ENCODE results near the gene ENTPD1.
A peak's percentile ranks its signal among the peaks of the same experiment; 100 is the strongest.
"Not testable (repeated sequence)": the region's sequence is repeated elsewhere in the genome, so short reads cannot be mapped to it uniquely, and the experiment has no call there.

Gene ENTPD1

DNA sequence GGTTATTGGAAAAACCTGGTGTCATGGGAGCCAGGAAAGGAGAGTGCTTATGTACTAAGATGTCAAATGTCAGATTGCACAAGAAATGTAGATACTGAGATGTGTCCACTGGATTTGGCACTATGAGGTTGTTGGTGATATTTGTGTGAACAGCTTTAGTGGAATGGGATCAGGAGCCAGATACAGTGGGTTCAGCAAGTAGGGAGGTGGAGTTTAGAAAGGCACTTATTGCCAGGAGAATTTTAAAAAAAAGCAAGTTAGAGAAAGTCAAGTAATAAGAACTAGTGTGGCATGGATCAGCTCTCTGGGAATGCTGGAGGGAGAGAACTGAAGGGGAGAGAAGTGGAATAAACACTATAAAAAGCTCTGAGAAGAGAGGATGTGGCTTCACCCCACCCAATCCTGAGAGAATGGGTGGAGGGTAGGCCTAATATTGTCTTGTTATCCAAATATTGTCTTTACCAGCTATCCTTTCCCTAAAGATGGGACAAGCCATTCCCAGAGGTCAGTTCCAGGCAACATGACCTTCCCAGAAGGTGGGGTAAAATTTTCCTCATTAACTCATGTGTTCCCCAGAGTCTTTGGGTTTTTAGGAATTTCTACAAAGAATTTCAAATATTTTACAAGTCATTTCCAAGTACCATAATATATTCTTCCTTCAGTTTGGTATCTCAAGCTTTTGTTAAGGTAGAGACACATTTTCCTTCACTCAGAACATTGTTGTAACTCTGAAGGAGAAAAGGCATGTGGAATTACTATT is 42.3 kb downstream of the ENTPD1 start:
- no peak for DNase-seq

DNA sequence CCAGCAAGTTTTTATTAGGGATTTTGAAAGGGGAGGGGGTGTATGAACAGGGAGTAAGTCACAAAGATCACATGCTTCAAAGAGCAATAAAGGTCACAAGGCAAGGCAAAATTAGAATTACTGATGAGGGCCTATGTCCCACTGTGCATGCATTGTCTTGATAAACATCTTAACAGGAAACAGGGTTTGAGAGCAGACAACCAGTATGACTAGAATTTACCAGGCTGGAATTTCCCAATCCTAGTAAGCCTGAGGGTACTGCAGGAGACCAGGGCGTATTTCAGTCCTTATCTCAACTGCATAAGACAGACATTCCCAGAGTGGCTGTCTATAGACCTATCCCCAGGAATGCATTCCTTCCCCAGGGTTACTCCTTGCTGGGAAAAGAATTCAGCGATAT is 44.3 kb downstream of the ENTPD1 start:
- DNase-seq: not testable (repeated sequence)

GRCh38 chr10:95806687-95807380 is 50.9 kb downstream of the ENTPD1 start:
- not testable (repeated sequence) for DNase-seq

- DNase-seq: not testable (repeated sequence)
Measured at GRCh38 chr10:95808705-95809308, 52.8 kb downstream of the ENTPD1 start.

DNA sequence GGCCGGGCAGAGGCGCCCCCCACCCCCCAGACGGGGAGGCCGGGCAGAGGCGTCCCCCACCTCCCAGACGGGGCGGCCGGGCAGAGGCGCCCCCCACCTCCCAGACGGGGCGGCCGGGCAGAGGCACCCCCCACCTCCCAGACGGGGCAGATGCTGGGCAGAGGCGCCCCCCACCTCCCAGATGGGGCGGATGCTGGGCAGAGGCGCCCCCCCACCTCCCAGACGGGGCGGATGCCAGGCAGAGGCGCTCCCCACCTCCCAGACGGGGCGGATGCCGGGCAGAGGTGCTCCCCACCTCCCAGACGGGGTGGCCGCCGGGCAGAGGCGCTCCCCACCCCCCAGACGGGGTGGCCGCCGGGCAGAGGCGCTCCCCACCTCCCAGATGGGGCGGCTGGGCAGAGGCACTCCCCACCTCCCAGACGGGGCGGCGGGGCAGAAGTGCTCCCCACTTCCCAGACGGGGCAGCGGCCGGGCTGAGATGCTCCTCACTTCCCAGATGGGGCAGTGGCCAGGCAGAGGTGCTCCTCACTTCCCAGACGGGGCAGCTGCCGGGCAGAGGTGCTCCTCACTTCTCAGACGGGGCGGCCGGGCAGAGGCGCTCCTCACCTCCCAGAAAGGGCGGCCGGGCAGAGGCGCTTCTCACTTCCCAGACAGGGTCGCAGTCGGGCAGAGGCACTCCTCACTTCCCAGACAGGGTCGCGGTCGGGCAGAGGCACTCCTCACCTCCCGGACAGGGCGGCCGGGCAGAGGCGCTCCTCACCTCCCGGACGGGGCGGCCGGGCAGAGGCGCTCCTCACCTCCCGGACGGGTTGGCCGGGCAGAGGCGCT is 53.6 kb downstream of the ENTPD1 start:
- no peak for DNase-seq

- DNase-seq: no peak
Measured at GRCh38 chr10:95810198-95810976, 54.4 kb downstream of the ENTPD1 start.

- DNase-seq: no peak
Measured at GRCh38 chr10:95813054-95813685, 57.2 kb downstream of the ENTPD1 start.

DNA sequence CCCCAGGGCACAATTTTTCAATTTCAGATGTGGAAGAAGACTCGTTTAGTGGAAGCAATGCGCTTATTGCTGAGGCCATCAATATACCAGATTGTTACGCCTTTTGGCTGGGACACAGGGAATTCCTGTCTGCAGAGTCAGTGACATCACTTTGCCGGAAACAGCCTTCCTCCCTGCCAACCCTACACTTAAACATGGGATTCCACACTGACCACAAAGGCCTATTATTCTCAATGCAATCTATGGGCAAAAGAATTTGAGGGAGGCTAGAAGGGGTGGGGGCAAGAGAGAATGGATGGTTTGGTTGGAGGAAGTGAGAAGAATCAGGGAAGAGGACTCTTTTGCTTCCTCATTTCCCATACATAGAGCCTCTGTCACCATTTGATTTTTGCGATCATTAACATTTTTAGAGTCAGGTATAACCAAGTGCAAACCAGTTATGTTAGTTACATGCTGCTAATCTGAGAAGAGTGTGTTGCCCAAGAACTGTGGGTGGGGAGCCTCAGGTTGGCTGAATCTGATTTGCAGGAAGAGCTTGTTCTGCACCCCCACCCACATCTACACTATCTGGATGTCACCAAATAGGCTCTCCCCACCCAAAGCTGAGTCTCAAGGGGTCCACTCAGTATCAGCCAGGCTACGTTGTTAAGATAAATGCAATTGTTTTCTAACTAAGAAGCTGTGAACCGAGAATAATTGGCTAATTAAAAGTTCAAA is 58.2 kb downstream of the ENTPD1 start:
- no peak for DNase-seq

DNA sequence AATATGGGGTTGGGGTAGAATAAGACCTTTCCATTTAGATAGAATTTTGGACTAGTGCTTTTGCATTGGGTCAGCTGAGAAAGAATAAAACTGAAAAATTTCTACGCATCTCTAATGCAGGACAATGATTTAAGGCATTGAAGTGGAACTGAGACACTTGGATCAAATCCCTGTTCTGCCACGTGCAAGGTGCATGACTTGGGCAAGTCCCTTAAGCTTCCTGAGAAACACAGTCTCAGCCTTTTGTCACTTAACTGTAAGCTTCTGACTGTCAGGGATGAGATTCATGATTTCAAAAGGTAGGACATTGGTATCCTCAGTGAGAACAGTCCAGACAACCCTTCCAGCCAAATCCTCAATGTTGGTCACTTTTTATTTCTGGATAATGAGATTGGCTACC is 59.2 kb downstream of the ENTPD1 start:
- no peak for DNase-seq

- no peak for DNase-seq
Measured at GRCh38 chr10:95815701-95816240, 59.8 kb downstream of the ENTPD1 start.

DNA sequence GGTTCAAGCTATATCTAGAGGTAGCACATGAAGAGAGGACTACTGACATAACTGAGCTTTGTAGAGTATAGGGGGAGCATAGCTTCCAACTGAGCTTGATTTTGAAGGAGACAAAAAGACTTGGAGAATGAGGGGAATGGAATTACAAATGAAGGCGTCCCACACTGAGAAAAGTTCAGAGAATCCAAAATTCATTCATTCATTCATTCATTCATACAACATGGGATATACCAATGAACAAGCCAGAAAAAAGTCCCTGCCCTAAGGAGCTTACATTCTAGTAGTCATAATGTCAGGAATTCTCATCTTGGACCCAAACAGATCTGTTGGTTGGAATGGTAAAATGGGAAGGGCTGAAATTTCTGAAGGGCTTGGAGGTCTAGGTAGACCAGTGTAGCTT is 62.0 kb downstream of the ENTPD1 start:
- DNase-seq: no peak

GRCh38 chr10:95818668-95819067 is 62.7 kb downstream of the ENTPD1 start:
- no peak for DNase-seq

GRCh38 chr10:95819620-95820329 is 63.8 kb downstream of the ENTPD1 start:
- no peak for DNase-seq

- no peak for DNase-seq
Measured at GRCh38 chr10:95820363-95820762, 64.4 kb downstream of the ENTPD1 start.

GRCh38 chr10:95821720-95822119 is 65.8 kb downstream of the ENTPD1 start:
- DNase-seq: no peak

- DNase-seq: no peak
Measured at GRCh38 chr10:95830044-95830443, 74.1 kb downstream of the ENTPD1 start.

- DNase-seq: no peak
Measured at GRCh38 chr10:95831076-95831475, 75.1 kb downstream of the ENTPD1 start.

DNA sequence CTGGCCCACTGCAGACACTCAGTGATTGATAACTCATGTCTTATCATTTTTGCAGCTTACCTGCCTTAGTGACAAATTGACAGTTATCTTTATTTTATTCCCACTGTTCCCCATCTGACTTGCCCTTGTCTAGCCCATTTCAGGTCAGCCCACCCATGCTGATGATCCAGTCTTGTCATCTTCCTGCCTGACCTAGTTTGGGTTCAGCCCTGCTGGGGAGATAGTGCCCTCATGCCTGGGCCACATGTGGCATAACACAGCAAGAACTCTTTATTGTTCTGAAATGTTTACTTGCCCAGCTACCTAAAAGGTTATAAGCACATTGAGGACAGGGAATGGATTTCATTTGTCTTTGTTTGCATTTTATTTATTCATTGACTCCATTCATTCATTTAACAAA is 75.6 kb downstream of the ENTPD1 start:
- no peak for DNase-seq

GRCh38 chr10:95832216-95833041 is 76.5 kb downstream of the ENTPD1 start:
- peak; percentile 55 for DNase-seq
